GM21619 (cell line): ENCODE measurements around the gene BTBD17.

Experiments
- ATAC-seq: cut with Tn5 transposase; IDR thresholded peaks from one replicate; pipeline ENCODE4 v1.9.1; 2021; ENCODE audit not compliant: unreplicated experiment

The BTBD17 gene

DNA sequence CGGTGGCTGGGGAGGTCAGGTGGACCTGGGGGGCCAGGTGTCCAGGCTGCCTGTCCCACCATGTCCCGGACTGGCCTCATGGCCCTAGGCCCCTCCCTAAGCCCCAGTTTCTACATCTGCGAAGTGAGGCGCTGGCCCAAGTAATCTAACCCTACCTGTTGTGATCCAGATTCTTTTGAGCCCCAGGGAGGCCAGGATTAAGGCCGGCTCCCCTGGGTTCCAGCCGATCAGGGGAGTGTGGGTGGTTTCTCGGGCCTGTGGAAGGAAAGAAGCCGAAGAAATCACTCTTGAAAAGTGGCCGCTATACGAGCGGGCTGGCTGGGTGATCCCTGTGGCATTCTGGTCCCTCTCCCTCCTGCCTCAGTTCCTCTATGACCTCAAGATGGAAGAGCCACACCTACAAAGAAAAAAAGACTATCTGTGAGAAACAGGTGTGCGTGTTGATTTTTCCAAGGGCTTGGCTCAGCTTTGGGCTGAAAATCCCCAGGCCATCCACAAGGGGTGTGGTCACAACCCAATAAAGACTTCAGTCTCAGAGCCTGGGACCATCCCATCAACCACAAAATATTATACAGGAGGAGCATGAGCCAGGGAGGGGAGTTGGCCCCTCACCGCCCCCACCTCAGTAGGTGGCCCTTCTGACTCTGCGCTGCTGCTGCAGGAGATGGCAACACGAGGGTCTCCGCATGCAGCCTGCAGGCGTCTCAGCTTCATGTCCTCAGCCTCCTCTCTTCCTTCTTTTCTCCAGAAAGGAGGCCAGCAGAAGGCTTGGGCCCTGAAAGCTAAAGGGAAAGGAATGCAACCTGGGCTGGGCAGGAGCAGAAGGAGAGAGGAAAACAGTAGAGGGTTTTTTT is 25.9 kb upstream of the BTBD17 start:
- ATAC-seq: no peak

DNA sequence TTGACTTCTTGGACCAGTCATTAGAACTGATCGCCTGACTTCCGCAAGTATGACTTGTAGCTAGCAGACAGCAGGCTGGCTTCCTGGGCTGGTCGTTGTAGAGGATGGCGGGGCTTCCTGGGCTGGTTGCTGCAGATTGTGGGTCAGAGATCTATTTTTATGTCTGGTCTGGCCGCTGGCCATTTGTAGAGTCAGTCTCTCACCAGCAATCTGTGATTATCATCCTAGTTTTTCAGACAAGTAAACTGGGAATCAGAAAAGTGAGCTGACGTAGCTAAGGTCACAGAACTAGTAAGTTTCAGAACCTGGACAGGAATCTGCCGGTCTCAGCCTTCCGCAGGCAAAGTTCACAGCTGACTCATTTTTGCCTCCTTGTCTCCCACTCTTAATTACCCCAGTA is 24.7 kb upstream of the BTBD17 start:
- no peak for ATAC-seq

DNA sequence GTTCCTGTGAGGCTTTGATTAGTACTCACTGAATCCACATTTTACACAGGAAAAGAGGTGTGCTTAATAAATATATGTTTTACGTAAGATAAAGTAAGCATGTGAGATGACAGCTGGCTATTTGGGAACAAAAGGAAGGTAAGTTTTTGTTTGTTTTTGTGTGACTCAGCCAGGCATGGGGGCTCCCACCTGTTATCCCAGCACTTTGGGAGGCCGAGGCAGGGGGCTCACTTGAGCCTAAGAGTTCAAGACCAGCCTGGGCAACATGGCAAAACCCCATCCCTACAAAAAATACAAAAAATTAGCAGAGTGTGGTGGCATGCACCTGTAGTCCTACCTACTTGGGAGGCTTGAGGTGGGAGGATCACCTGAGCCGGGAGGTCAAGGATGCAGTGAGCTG is 23.5 kb upstream of the BTBD17 start:
- ATAC-seq: no peak

DNA sequence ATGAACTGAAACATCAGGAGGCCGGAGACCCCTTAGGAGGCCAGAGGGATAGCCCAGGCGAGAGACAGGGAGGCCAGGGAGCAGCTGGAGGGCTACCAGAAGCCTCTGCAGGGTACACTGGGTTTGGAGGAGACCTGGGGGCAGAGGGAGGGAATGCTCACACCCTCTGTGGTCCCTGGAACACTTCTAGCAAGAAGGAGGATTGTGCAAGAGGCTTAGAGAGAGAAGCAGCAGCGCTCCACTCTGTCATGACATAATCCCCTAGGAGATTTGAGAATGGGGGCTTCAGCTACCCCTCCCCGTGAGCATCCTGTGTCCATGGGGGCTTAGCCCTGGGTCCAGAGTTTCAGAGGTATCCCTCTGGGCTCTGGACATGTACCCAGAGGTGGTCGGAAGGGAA is 21.5 kb upstream of the BTBD17 start:
- no peak for ATAC-seq

DNA sequence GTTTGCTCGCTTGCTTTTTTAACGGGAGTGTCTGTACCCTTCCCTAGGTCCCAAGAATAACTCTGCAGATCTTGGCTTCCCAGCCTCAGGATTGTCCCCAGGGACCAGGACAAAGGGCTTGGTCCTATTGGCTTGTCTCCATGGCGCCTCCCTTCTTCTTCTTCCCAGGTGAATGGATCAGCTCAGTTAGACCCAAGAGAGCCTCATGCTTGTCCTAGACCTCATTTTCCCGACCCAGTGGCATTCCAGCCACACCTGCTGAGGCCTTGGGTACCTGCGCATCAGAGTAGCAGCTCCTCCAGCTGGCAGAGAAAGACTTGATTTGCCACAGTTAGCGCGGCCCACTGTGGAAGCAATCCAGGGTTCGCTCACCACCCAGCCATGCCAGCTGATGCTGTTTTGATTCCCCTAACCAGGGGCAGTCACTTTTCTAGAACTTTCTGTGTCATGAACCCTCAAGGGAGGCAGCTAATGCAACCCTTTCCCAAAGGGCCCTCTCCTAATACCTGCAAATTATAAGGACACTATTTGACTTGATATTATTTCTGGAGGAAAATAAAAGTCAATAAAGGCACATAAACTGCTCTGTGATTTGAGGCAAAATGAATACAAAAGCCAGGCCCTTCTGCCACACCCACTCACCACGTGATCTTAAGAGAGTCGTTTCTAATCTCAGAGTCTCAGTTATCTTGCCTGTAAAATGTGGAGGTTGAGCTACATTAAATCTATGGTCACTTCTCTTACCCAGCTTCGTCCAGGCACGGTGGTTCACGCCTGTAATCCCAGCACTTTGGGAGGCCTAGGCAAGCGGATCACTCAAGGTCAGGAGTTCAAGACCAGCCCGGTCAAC is 19.5 kb upstream of the BTBD17 start:
- ATAC-seq: no peak

DNA sequence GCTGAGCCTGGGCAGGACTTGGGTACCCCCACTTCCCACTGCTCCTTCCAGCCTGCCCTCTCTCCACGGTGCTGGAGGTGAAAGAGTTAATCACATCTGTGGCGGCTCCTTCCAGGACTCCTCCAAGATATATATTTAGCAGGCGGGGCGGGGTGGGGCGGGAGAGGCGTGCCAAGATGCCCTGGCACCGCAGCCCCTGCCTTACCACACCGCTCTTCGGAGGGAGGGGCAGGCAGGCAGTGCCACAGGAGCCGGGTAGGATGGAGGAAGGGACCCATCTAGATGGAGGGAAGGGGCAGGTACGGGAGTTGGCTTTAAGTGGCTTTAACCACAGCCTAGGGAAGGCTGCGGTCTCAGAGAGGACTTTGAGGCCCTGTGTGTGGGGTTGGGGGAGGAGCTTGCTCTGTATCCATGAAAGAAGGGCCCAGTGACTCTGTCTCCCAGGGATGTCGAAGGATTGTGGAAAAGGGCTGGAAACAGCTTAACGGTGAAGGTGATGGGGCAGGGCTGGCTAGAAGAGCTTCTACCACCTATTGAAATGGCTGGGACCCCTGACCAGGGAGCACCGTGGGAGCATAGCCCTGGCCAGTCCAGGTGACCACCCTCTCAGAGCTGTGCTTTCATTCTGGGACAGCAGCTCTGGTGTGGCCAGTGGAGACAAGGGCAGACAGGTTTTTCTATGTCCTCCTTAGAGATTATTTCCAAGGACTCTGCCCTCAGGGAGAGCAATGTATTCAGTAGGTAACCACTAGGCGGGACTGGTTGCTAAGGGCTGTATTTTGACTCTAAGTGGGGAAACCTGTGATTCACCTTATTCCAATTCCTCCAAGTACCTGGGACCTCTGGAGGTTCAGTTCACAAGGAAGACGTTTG is 18.7 kb upstream of the BTBD17 start:
- no peak for ATAC-seq

DNA sequence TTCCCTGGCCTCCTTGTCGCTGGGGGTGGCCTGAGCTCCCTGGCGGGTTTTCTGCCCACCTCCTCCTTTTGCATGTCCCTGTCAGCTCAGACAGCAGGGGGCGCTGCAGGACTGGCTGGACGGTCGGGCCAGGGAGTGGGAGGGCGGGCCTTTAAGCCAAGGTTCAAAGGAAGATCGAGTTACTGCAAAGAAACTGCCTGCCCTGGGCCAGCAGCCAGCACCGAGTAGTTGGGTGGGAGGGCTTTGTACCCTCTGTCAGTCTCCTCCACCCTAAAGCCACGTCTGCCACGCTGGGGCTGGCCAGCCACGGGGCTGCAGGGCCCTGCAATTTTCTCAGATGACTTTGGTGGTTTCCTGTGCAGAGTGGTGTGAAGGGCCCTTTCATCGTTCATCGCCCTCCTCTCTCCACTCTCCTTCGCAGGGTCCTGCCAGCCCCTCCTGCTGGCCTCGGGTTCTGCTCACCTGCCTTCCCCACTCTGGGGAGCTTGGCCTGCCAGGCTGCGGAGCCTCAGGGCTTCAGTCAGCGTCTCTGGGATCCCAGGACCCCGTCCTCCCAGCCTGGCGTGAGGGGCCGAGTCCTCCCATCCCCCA is 17.9 kb upstream of the BTBD17 start:
- ATAC-seq: no peak

DNA sequence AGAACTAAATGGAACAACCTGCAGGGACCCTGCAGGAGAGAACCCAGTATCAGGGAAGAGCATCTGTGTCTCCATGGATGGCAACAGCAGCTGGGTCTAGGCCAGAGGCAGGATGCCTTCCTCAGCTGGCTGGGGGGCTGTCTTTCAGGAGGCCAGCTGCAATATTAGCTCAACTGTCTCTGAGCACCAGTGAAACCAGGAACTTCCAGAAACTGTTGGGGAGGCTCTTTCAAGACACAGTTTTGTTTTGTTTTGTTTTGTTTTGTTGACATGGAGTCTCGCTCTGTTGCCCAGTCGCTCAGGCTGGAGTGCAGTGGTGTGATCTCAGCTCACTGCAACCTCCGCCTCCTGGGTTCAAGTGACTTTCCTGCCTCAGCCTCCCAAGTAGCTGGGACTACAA is 13.2 kb upstream of the BTBD17 start:
- ATAC-seq: no peak

DNA sequence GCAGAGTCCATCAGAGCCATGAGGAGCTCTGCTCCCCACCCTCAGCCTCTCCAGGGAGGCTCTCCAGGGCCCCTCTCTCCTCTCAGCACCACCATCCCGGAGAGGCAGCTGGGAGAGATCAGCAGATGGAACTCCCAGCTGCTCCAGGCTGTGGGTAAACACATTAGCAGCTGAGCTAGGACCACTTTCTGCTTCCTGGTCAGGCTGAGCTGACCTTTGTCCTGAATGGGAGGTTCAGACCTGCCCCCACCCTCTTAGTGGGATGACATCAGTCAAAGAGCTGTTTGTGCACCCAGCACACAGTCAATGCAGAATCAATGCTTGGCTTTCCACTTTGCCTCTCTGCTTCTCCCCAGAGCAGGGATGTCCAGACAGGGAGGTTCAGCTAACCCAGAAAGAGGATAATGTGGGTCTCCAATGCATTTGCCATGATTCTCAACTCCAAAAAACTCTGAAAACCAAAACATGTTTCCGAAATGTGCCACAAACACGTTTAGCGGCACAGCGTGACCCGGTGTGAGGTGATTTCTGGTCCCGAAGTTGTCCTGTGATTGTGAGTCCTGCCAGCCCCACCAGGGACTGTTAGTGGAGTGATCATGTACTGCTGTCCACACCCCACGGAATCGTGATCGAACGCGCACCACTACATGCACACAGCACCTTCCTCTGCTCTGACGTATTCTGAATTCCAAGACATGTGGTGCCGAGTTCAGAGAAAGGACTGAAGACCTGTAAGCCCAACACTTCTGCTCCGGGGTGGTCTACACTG is 12.4 kb upstream of the BTBD17 start:
- no peak for ATAC-seq

DNA sequence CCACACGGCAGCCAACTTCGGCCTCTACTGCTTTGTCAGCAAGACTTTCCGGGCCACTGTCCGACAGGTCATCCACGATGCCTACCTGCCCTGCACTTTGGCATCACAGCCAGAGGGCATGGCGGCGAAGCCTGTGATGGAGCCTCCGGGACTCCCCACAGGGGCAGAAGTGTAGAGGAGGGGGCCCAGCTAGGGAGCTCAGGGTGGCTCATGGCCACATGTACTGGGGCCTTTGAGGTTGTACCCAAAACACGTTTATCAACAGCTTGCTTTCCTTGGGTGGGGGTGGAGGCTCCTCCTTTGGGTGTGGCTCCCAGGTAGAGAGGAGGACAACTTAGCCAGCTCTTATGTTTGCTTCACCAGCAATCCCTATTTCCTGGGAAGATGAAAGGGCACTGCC is 10.8 kb upstream of the BTBD17 start:
- no peak for ATAC-seq

DNA sequence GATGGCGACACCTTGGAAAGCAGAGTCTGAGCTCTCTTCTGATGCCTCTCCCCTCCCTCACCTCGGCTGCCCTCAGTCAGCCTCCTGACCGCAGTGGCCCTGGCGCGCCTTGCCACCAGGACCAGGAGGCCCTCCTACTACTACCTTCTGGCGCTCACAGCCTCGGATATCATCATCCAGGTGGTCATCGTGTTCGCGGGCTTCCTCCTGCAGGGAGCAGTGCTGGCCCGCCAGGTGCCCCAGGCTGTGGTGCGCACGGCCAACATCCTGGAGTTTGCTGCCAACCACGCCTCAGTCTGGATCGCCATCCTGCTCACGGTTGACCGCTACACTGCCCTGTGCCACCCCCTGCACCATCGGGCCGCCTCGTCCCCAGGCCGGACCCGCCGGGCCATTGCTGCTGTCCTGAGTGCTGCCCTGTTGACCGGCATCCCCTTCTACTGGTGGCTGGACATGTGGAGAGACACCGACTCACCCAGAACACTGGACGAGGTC is 10.0 kb upstream of the BTBD17 start:
- ATAC-seq: no peak

DNA sequence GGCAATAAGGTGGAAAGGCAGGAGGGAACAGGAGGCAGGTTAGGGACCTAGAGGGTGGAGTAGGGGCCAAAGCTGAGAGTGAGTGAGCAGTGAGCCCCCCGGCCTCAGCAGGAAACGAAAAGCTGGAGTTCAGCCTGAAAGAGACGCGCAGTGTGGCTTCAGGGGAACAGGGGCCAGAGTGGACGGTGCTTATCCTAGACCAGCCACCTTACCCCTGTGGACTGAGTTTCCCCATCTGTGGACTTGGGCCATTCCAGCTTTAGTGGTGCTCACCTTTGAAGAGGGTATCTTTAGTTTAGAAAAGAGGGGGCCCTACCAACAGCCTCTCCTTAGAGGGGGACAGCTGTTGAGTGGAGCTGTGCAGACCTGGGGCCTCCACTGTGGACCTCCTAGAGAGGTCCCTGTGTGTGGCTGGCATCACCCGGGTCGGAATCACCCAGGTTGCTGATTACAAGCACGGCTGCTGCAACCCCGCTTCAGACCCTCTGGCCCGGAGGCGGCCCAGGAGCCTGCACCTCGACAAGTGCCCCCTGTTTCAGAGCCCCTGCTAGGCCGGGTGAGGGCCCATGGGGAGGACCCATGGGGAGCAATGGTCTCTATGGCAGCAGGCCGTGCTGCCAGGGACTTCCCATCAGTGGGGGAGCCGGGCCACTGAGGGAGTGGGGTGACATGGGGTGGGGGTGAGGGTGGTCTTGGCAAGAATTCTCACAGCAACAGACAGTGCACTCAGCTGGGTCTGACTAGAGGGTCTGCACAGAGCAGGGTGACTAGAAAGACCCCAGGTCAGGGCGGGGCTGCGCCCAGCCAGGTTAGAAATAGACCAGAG is 8.2 kb upstream of the BTBD17 start:
- no peak for ATAC-seq

DNA sequence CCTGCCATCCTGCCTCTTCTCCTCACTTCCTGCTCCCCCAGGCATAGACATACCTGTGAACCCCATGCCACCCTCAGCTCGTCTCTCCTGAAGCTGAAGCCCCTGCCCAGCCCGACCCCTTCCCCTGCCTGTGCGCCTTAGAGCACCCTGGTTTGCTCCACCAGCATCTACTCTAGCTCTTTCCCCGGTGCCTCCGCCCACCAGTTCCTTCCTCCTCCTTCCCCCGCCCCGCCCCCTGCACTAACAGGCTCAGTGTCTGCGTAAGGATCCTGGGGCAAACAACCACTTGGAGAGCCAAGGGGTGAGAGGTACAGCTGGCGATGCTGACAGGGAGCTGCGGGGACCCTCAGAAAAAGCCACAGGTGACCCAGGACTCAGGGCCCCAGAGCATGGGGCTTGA is 7.6 kb upstream of the BTBD17 start:
- no peak for ATAC-seq

DNA sequence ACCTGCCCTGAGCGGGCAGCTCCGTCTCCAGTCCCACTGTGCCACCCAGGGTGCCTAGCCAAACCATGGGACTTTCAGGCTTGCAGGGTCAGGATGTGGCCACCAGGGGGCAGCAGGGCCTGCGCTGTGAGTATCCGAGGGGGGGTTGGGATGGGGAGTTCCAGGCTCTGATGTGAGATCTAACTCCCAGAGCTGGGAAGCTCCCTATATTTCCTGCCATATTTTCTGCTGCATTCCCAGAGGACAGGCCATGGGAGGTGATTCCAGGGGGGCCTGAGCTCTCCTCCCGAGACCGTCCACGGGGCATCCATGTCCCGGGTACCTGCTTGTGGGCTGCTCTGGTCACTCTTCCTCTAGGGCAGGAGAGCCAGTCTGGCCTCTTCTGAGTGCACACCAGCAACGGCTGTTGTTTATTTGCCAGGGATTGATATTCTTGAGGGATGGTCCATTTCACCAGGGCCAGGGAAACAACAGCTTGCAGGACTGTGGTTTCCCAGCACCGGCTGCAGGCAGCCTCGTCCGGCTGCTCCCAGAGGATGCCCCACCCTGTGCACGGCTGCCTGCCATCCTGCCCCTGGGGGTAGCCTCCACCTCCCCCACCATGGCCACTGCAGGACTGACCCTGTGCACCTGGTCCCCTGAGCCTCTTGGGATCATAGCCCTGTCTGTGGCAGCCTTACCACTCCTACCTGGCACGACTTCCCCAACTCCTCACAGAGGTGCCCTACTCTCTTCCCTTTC is 6.8 kb upstream of the BTBD17 start:
- ATAC-seq: peak; percentile 53

DNA sequence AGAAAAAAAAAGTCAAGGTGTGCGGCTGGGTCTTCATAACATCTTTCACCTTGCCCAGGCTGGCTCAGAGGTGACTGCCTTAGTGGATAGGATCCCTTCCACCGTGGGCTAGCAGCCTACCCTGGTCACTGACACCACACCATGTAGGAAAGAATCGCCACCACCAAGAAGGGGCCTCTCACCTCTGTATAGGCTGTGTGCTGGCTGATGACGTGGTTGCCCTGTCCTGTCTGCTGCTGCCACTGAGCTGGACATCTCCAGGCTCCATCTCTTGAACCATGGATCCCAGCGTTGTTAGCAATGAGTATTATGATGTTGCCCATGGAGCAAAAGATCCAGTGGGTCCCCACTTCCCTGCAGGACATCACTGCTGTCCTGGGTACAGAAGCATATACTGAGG is 5.5 kb upstream of the BTBD17 start, which contains the start of gene GPR142:
TSS of gene GPR142 (plus strand) at position 301 of the 400 bp plus-strand sequence. CDS start 2,035 bp downstream, outside the sequence.
- ATAC-seq: no peak

DNA sequence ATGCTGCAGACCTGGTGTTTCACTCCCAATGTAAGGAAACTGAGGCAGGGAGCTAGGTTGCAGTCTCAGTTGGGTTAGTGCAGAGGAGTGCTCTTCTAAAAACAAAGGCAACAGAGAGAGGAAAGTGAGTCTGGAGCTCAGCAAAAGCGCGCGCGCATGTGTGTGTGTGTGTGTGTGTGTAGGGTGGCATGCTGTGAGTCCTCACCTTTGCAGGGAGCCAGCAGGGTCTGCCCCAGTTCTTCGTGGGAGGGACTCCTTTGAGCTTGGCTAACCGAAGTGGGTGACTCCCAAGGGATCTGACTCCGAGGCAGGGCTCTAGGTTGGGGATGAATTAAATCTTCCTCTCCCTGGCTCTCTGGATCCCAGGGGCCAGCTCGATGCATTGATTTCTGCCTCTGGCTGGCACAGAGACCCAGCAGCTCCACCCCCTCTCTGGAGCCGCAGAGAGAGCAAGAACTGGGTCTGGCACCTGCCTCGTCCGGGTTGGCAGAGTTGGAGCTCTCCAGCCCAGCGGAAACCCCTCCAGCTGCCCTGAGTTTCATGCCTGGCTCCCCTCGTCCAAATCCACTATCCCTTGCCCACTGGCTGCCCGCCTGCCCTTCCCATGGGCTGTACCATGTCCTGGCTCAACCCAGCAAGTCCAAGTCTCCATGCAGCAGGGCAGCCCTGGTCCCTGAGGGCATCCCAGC is 1.3 kb upstream of the BTBD17 start:
- ATAC-seq: no peak

DNA sequence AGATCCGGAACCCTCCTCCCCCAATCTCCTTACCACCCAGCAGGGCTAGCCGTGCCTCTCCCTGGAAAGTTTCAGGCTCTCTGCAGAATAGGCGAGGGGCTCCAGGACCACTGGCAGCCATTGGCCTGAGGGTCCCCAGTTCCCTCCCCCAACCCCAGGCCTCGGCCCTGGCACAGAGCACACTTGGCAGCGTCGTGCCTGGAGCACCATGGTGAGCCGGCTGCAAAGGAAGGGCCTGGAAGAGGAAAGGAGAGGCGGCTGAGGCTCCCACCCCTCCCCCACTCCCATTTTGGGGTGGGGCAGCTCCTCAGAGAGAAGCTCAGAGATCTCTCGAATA is 369 bp upstream of the BTBD17 start:
- no peak for ATAC-seq

DNA sequence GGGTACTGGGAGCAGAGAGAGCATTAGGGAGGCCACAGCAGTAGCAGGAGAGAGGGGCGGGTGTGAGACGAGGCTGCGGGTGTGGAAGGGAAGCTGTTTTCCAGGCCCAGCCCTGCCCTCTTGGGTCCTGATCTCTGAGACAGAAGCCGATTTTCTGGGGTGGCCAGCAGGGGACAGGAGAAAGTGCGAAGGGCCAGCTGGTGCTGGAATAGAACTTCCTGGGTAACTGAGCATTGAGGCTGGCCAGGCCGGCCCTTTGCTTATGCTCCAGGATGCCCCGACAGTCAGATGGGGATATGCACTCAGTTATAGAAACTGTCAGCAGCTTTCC is 804 bp downstream of the BTBD17 start:
- ATAC-seq: no peak
